ENCODE data around the gene FITM1.
A peak's percentile ranks its signal among the peaks of the same experiment; 100 is the strongest.

The FITM1 gene

DNA sequence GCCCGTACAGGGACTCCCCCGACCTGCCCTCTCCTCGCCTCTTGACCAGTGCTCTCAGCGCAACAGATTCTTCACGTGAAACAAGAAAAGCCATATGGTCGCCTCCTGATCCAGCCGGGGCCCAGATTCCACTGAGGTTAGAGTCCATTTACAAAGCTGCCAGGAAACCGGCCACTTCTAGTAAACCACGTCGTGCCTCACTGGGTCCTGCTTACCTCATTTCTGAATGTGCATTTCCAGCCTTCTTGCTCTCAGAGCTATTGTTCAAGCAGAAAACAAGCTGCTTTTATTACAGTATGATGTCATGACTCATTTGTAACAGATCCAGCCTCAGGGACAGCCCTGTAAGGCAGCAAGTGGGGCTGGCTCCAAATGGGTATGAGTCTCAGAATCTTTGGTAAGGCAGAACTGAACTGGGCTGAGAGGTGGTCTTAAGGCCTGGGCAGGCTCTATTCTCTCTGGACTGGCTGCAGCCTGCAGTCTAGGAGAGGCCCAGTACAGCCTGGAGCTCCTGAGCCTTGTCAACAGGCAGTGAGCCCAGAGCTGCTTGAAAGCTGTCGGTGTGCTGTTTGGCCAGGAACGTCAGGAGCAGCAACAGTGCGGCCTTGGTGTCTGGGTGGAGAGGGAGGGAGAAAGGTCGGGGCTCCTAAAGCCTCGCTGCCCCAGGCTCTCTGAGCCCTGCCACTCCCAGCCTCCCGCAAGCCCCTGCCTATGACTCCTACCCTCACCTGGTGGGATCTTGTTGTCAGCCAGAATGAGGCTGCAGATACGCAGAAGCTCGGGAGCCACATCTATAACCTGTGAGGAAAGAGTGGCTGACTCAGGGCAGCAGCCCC is 49.7 kb downstream of the FITM1 start (continued):
- TF ChIP-seq PRDM10 (tag by site-specific recombination; IDR thresholded peaks at IDR 0.05) (0 out of 2 replicates have a peak, but pooled peaks have one; percentile 38), ZNF692 (tag by site-specific recombination; IDR thresholded peaks at IDR 0.05) (peak; percentile 71), ZFP41 (tag by site-specific recombination; IDR thresholded peaks at IDR 0.05; ENCODE audit: borderline replicate concordance) (no peak), INSM2 (tag by site-specific recombination; IDR thresholded peaks at IDR 0.05) (no peak), ZBTB21 (tag by site-specific recombination; IDR thresholded peaks at IDR 0.05) (peak; percentile 97), AEBP2 (tag by site-specific recombination; IDR thresholded peaks at IDR 0.05; ENCODE audit: borderline replicate concordance) (no peak), GLIS1 (tag by site-specific recombination; IDR thresholded peaks at IDR 0.05) (no peak), ZNF155 (tag by site-specific recombination; IDR thresholded peaks at IDR 0.05) (no peak), ZNF366 (tag by site-specific recombination; conservative IDR thresholded peaks at IDR 0.05) (peak; percentile 67), RBAK (tag by site-specific recombination; IDR thresholded peaks at IDR 0.05) (no peak), SP7 (tag by site-specific recombination; IDR thresholded peaks at IDR 0.05) (peak; percentile 71), ZEB2 (tag by site-specific recombination; IDR thresholded peaks at IDR 0.05) (peak; percentile 67; the same call in 1 of the 2 replicates), ZBTB1 (tag by site-specific recombination; IDR thresholded peaks at IDR 0.05) (no peak), SCRT1 (tag by site-specific recombination; IDR thresholded peaks at IDR 0.05; ENCODE audit: borderline replicate concordance) (no peak), ZNF146 (tag by site-specific recombination; IDR thresholded peaks at IDR 0.05) (no peak), ZNF600 (tag by site-specific recombination; IDR thresholded peaks at IDR 0.05) (peak; percentile 94), ZNF274 (IDR thresholded peaks at IDR 0.05; ENCODE audit: low read length) (no peak), ZNF274 (tag by site-specific recombination; IDR thresholded peaks at IDR 0.05; ENCODE audit: borderline replicate concordance) (no peak), ZNF16 (tag by site-specific recombination; IDR thresholded peaks at IDR 0.05; ENCODE audit: low read depth) (no peak), ELK4 (IDR thresholded peaks at IDR 0.05; ENCODE audit: borderline replicate concordance, low read depth, low read length) (no peak), ZNF248 (tag by site-specific recombination; IDR thresholded peaks at IDR 0.05) (no peak), ZSCAN30 (tag by site-specific recombination; IDR thresholded peaks at IDR 0.05) (no peak), ZNF549 (tag by site-specific recombination; IDR thresholded peaks at IDR 0.05) (no peak), OSR2 (tag by site-specific recombination; IDR thresholded peaks at IDR 0.05) (peak; percentile 18; the same call in 1 of the 2 replicates), ZNF792 (tag by site-specific recombination; IDR thresholded peaks at IDR 0.05) (no peak), ZNF548 (tag by site-specific recombination; IDR thresholded peaks at IDR 0.05) (no peak), ZNF239 (tag by site-specific recombination; IDR thresholded peaks at IDR 0.05) (no peak), ZNF660 (tag by site-specific recombination; IDR thresholded peaks at IDR 0.05) (peak; percentile 63), ZNF433 (tag by site-specific recombination; IDR thresholded peaks at IDR 0.05; ENCODE audit: low read depth) (no peak)
- TF ChIP-seq, protein P1, sequence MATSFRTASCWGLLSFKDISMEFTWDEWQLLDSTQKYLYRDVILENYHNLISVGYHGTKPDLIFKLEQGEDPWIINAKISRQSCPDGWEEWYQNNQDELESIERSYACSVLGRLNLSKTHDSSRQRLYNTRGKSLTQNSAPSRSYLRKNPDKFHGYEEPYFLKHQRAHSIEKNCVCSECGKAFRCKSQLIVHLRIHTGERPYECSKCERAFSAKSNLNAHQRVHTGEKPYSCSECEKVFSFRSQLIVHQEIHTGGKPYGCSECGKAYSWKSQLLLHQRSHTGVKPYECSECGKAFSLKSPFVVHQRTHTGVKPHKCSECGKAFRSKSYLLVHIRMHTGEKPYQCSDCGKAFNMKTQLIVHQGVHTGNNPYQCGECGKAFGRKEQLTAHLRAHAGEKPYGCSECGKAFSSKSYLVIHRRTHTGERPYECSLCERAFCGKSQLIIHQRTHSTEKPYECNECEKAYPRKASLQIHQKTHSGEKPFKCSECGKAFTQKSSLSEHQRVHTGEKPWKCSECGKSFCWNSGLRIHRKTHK (tag by site-specific recombination; IDR thresholded peaks at IDR 0.05), result no peak

All from HEK293 (cell line).